HEK293 (cell line): Measurements from ENCODE around the gene AKAP8L.

ENCODE experiments used
- CTCF ChIP-seq: fragments of 450-650 bp; formaldehyde crosslinking; IDR thresholded peaks from 2 replicates; pipeline ENCODE4 v1.5.1; 2016; ENCODE audit warnings: missing biosample characterization, missing genetic modification characterization
- ZNF692 ChIP-seq: fragments of 450-650 bp; formaldehyde crosslinking; IDR thresholded peaks from 2 replicates; pipeline ENCODE4 v1.5.1; 2016; ENCODE audit warnings: missing biosample characterization, missing genetic modification characterization
- ZNF701 ChIP-seq: fragments of 450-650 bp; formaldehyde crosslinking; IDR thresholded peaks from 2 replicates; pipeline ENCODE4 v1.5.1; 2016; ENCODE audit warnings: missing biosample characterization, missing genetic modification characterization

- TF ChIP-seq CTCF (tag by site-specific recombination) (no peak), ZNF692 (no peak), ZNF701 (tag by site-specific recombination) (no peak)
Observed at GRCh38 chr19:15443325-15443724, 24.5 kb upstream of the AKAP8L start.
